Neuronal stem cell (in vitro differentiated cells): ENCODE data around the gene DHX34.
"Not testable (repeated sequence)": the region's sequence is repeated elsewhere in the genome, so short reads cannot be mapped to it uniquely, and the experiment has no call there.

Experiments
- DNase-seq: peaks from one replicate; pipeline ENCODE4 v3.0.0-alpha.2; 2013; ENCODE audit warnings: low spot score
- H2AFZ ChIP-seq: one replicate; pipeline ENCODE4 v1.6.1; 2013; ENCODE audit warnings: mild to moderate bottlenecking, low read length, inconsistent platforms
- H2AK5ac ChIP-seq: 2 replicates; pipeline ENCODE4 v1.6.1; 2013; ENCODE audit warnings: low read depth, mild to moderate bottlenecking, inconsistent platforms, low read length, moderate library complexity, mixed read lengths
- H2BK120ac ChIP-seq: 2 replicates; pipeline ENCODE4 v1.6.1; 2013; ENCODE audit warnings: low read depth, mild to moderate bottlenecking, inconsistent platforms, low read length, moderate library complexity, mixed read lengths
- H2BK12ac ChIP-seq: one replicate; pipeline ENCODE4 v1.6.1; 2013; ENCODE audit warnings: low read length, inconsistent platforms
- H2BK15ac ChIP-seq: 2 replicates; pipeline ENCODE4 v1.6.1; 2013; ENCODE audit warnings: mild to moderate bottlenecking, low read length, inconsistent platforms, mixed read lengths
- H2BK5ac ChIP-seq: one replicate; pipeline ENCODE4 v1.6.1; 2013; ENCODE audit warnings: inconsistent platforms, mild to moderate bottlenecking, low read length, moderate library complexity
- H3K14ac ChIP-seq: one replicate; pipeline ENCODE4 v1.6.1; 2013; ENCODE audit warnings: low read length, inconsistent platforms
- H3K18ac ChIP-seq: 2 replicates; pipeline ENCODE4 v1.6.1; 2013; ENCODE audit warnings: low read length, inconsistent platforms
- H3K23ac ChIP-seq: 2 replicates; pipeline ENCODE4 v1.6.1; 2013; ENCODE audit warnings: low read depth, mild to moderate bottlenecking, mixed read lengths, low read length, inconsistent platforms; ENCODE audit not compliant: poor library complexity
- H3K27ac ChIP-seq: replicated peaks from 3 replicates; pipeline ENCODE4 v1.5.1; 2013; ENCODE audit warnings: low read length, inconsistent platforms
- H3K27me3 ChIP-seq, 3 experiments: 2 replicates each; pipeline ENCODE4 v1.6.1; 2013; ENCODE audit warnings: low read length in 3 of 3, mild to moderate bottlenecking in 2 of 3, inconsistent platforms in 1 of 3, low read depth in 1 of 3, mixed read lengths in 1 of 3, moderate library complexity in 1 of 3; ENCODE audit not compliant: control insufficient read depth in 3 of 3, insufficient read depth in 3 of 3
- H3K36me3 ChIP-seq, 2 donors: replicated peaks in 1 of 2; 2 replicates each; pipeline ENCODE4 v1.6.1; 2013; ENCODE audit warnings: low read length in 2 of 2; ENCODE audit not compliant: control insufficient read depth in 2 of 2, insufficient read depth in 2 of 2
- H3K4ac ChIP-seq: 2 replicates; pipeline ENCODE4 v1.6.1; 2013; ENCODE audit warnings: inconsistent platforms, mild to moderate bottlenecking, low read length, moderate library complexity
- H3K4me1 ChIP-seq, 2 donors: 1 replicate in 1 of 2; 2 replicates in 1 of 2; pipeline ENCODE4 v1.6.1; 2013; ENCODE audit warnings: low read length in 2 of 2, low read depth in 1 of 2; ENCODE audit not compliant: control insufficient read depth in 2 of 2, insufficient read depth in 1 of 2
- H3K4me2 ChIP-seq: one replicate; pipeline ENCODE4 v1.6.1; 2013; ENCODE audit warnings: mild to moderate bottlenecking, low read length, inconsistent platforms; ENCODE audit not compliant: insufficient read depth, poor library complexity, severe bottlenecking
- H3K4me3 ChIP-seq, 2 donors: 2 replicates each; pipeline ENCODE4 v1.5.1; 2013; ENCODE audit warnings: low read length in 2 of 2, mild to moderate bottlenecking in 2 of 2, inconsistent platforms in 1 of 2, moderate library complexity in 1 of 2
- H3K79me1 ChIP-seq: one replicate; pipeline ENCODE4 v1.6.1; 2013; ENCODE audit warnings: low read depth, mild to moderate bottlenecking, inconsistent platforms, low read length, moderate library complexity
- H3K9ac ChIP-seq: one replicate; pipeline ENCODE4 v1.6.1; 2013; ENCODE audit warnings: mild to moderate bottlenecking, low read depth, low read length, inconsistent platforms; ENCODE audit not compliant: poor library complexity
- H3K9me3 ChIP-seq, 2 donors: replicated peaks in 1 of 2; 2 replicates each; pipeline versions ENCODE3 to v1.6.1; 2013; ENCODE audit warnings: low read length in 2 of 2, mild to moderate bottlenecking in 2 of 2, inconsistent platforms in 1 of 2, low read depth in 1 of 2, mixed read lengths in 1 of 2, moderate library complexity in 1 of 2; ENCODE audit not compliant: control insufficient read depth in 2 of 2, insufficient read depth in 1 of 2
- H4K8ac ChIP-seq: one replicate; pipeline ENCODE4 v1.6.1; 2013; ENCODE audit warnings: low read depth, mild to moderate bottlenecking, inconsistent platforms, low read length, moderate library complexity
- H4K91ac ChIP-seq: one replicate; pipeline ENCODE4 v1.6.1; 2013; ENCODE audit warnings: low read length, low read depth, mild to moderate bottlenecking, inconsistent platforms; ENCODE audit not compliant: poor library complexity
- WGBS, 2 donors: extraction: QIAGEN DNeasy Blood & Tissue Kit; methylation state at CpG; one replicate each; pipeline ENCODE4 v1.1.7; 2013; ENCODE audit warnings: missing lambda C conversion rate in 2 of 2, mixed read lengths in 1 of 2; ENCODE audit not compliant: insufficient read length in 2 of 2, insufficient replicate concordance in 1 of 2; ENCODE audit errors: extremely low coverage in 2 of 2; 5-methylcytosine and 5-hydroxymethylcytosine counted together

The DHX34 gene

DNA sequence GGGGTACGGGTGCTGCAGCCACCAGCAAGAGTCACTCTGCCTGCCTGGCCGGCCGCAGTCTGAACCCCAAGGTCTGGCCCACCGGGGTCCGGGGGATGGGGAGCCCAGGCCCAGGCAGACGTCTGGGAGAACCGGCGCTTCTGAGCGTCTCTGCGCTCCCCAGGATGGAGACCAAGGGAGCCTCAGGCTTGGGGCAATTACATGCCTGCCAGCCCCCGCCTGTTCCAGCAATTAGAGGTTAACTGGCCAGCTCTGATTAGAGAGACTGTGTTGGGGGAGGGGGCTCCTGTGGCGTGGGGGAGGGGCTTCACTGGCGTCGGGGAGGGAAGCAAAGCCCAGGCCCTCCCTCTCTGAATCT is 58.3 kb downstream of the DHX34 start:
- Histone ChIP-seq H3K27me3 (no peaks in the 10 kb centered on the region), H3K4me3 (no peak overlapping the region)

DNA sequence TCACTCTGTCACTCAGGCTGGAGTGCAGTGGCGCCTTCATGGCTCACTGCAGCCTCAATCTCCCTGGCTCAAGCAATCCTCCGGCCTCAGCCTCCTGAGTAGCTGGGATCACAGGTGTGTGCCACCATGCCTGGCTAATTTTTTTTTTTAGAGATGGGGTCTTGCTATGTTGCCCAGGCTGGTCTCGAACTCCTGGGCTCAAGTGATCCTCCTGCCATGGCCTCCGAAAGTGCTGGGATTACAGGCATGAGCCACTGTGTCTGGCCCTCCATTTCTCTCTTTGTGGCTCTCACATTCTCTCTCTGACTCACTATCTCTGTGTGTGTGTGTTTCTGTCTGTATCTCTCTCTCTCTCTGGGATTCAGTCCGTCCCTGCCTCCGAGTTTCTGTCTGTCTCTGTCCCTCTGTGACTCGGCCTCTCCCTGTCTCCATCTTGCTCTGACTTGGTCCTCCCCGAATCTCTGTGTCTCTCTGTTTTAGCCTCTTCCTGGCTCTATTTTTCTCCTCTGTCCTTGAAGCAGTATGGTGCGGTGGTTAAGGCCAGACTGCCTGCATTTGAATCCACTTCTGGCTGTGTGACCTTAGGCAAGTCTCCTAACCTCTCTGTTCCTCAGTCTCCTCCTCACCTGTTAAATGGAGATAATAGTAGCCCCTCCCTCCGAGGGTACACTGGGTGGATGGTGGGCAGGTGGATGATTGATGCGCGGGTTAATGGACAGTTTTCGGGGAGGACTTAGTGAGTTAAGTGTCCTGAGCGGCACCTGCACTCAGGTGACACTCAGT is 59.2 kb downstream of the DHX34 start:
- Histone ChIP-seq H3K4ac (no peak overlapping the region), H2AFZ (no peak overlapping the region), H3K4me2 (no peak overlapping the region), H4K8ac (no peak overlapping the region), H2BK120ac (no peak overlapping the region), H3K18ac (no peak overlapping the region), H3K27me3 (no peaks in the 10 kb centered on the region), H3K4me1 (no peaks in the 10 kb centered on the region), H4K91ac (no peak overlapping the region), H3K27ac (no peak overlapping the region), H3K36me3 (peaks cover 15 to 41% of the 10 kb centered on the region in 2 donors), H3K23ac (no peak overlapping the region), H2BK5ac (no peak overlapping the region), H3K4me3 (no peak overlapping the region), H2AK5ac (no peak overlapping the region), H3K79me1 (no peaks in the 10 kb centered on the region), H3K14ac (peak overlapping the region; percentile 21), H3K9ac (no peak overlapping the region), H2BK15ac (no peak overlapping the region), H2BK12ac (no peak overlapping the region), H3K9me3 (peaks cover 0 to 3% of the 10 kb centered on the region in 2 donors)
- no peak for DNase-seq
- no CpG with 5 or more reads among the region's 14 CpGs for WGBS, 2 donors

More for the DNA sequence above, 58.3 kb downstream of the DHX34 start:
- Histone ChIP-seq H2BK5ac (no peak overlapping the region), H2BK12ac (no peak overlapping the region), H2AFZ (no peak overlapping the region), H3K23ac (peak overlapping the region; percentile 80), H4K91ac (no peak overlapping the region), H3K4ac (no peak overlapping the region), H3K36me3 (peaks cover 14 to 35% of the 10 kb centered on the region in 2 donors), H2BK15ac (no peak overlapping the region), H3K4me1 (no peaks in the 10 kb centered on the region), H2BK120ac (no peak overlapping the region), H3K18ac (no peak overlapping the region), H3K27ac (no peak overlapping the region), H3K79me1 (no peaks in the 10 kb centered on the region), H4K8ac (no peak overlapping the region), H3K14ac (no peak overlapping the region), H2AK5ac (no peak overlapping the region), H3K9me3 (peaks cover 0 to 3% of the 10 kb centered on the region in 2 donors), H3K4me2 (no peak overlapping the region), H3K9ac (no peak overlapping the region)
- DNase-seq = no peak
- no CpG with 5 or more reads among the region's 14 CpGs for WGBS, 2 donors

DNA sequence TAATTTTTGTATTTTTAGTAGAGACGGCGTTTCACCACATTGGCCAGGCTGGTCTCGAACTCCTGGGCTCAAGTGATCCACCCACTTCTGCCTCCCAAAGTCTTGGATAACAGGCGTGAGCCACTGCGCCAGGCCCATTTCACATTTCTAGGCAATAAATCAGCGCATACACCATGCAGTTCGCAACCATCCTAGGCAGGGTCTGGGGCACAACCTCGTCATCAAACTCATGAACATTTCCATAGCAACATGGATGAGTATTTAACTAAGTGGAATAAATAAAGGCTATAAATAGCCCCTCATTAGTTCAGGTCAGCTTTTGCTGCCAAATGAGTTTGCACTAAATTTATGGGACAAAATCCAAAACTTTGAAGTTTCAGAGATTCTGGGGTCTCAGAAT is 62.0 kb downstream of the DHX34 start:
- no peak overlapping the region for H3K23ac ChIP-seq
- peaks cover 0 to 5% of the 10 kb centered on the region in 2 donors for H3K9me3 ChIP-seq
- DNase-seq = no peak
- H3K4me3 ChIP-seq = no peak overlapping the region
- no peak overlapping the region for H3K4ac ChIP-seq
- H4K91ac ChIP-seq = no peak overlapping the region
- no peaks in the 10 kb centered on the region for H3K79me1 ChIP-seq
- no peak overlapping the region for H2AFZ ChIP-seq
- H3K18ac ChIP-seq = no peak overlapping the region
- H3K4me1 ChIP-seq = no peaks in the 10 kb centered on the region
- no CpG with 5 or more reads among the region's 8 CpGs for WGBS, 2 donors
- H2BK120ac ChIP-seq = no peak overlapping the region
- H2AK5ac ChIP-seq = no peak overlapping the region
- H3K27me3 ChIP-seq = no peaks in the 10 kb centered on the region
- H3K9ac ChIP-seq = no peak overlapping the region
- no peak overlapping the region for H2BK5ac ChIP-seq
- H4K8ac ChIP-seq = no peak overlapping the region
- no peak overlapping the region for H2BK15ac ChIP-seq
- H3K4me2 ChIP-seq = no peak overlapping the region
- H3K27ac ChIP-seq = no peak overlapping the region
- no peak overlapping the region for H2BK12ac ChIP-seq
- H3K14ac ChIP-seq = no peak overlapping the region
- H3K36me3 ChIP-seq = peaks cover 21 to 47% of the 10 kb centered on the region in 2 donors

DNA sequence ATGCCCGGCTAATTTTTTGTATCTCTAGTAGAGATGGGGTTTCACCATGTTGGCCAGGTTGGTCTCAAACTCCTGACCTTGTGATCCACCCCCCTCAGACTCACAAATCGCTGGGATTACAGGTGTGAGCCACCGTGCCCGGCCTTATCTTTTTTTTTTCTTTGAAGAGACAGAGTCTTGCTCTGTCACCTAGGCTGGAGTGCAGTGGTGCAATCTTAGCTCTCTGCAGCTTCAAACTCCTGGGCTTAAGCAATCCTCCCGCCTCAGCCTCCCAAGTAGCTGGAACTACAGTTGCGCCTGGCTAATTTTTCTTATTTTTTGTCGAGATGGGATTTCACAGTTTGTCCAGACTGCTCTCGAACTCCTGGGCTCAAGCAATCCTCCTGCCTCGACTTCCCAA is 62.6 kb downstream of the DHX34 start:
- not testable (repeated sequence) for H2BK12ac ChIP-seq, H3K4me2 ChIP-seq, H3K27me3 ChIP-seq, H3K9me3 ChIP-seq, DNase-seq, H3K4me3 ChIP-seq, H3K4ac ChIP-seq, H2BK120ac ChIP-seq, H2AK5ac ChIP-seq, H3K14ac ChIP-seq, H2BK15ac ChIP-seq, H2AFZ ChIP-seq, H4K91ac ChIP-seq, H3K18ac ChIP-seq, H3K27ac ChIP-seq, H4K8ac ChIP-seq, H3K79me1 ChIP-seq, H2BK5ac ChIP-seq, H3K4me1 ChIP-seq, H3K9ac ChIP-seq, H3K23ac ChIP-seq
- no CpG with 5 or more reads among the region's 9 CpGs for WGBS, 2 donors
- H3K36me3 ChIP-seq = peaks cover 19 to 47% of the 10 kb centered on the region in 2 donors
